GM18868 (cell line): ENCODE measurements around the gene AQP12A.
"Not testable (repeated sequence)": the region's sequence is repeated elsewhere in the genome, so short reads cannot be mapped to it uniquely, and the experiment has no call there.

Source experiments
- ATAC-seq: cut with Tn5 transposase; IDR thresholded peaks from one replicate; pipeline ENCODE4 v1.9.1; 2021; ENCODE audit warnings: mild to moderate bottlenecking, moderate library complexity; ENCODE audit not compliant: unreplicated experiment

Gene AQP12A, protein sequence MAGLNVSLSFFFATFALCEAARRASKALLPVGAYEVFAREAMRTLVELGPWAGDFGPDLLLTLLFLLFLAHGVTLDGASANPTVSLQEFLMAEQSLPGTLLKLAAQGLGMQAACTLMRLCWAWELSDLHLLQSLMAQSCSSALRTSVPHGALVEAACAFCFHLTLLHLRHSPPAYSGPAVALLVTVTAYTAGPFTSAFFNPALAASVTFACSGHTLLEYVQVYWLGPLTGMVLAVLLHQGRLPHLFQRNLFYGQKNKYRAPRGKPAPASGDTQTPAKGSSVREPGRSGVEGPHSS

GRCh38 chr2:240691631-240692420 lies at the start of gene AQP12A:
TSS of gene AQP12A (plus strand) at chr2:240691866. CDS start at chr2:240691914, 48 bp downstream.
- not testable (repeated sequence) for ATAC-seq

DNA sequence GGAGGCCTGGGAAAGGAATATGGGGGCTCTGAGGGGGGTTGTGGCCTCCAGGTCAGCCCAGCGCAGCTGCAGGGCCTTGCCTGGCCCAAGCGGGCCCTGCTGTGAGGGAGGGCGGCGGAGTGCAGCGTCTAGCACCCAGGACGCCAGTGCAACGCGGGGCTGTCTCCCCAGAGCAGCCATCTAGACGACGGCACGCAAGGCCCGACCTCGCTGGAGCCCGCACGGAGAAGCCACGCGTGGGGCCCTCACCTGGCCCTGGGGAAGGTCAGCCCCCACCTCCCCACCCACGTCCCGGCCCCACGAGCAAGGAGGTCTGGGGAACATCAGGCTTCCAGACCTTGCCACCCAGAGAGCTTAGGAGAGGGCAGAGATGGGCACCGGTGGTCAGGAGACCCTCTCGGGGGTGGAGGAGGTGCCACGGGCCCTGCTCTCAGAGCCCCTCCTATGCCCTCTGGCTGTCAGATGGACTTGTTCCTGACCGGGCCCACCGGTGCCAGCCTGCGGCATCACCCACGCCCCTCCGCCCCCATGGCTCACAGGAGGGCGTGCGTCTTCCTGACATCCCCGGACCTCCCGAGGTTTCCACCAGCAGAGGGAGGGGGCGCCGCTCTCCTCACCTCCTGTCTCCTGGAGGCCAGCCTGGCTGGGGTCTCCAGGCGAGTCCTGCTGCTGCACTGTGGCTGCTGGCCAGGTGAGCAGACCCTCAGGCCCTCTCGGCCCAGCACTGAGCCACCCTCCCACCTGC lies 49.4 kb upstream of the AQP12A start:
- no peak for ATAC-seq

DNA sequence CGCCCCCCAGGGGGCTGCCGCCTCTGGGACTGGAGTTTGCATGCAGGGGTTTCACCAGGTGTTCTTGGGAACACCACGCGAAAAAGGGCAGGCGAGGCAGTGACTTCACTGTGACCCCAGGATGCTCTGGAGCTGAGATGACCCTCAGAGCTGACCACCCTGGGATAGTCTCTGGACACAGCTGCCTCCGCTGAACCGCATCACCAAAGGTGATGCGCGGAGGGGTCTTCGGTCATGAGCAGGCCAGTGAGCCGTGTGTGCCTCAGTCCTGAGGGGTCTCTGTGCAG lies 48.9 kb upstream of the AQP12A start:
- ATAC-seq: no peak

DNA sequence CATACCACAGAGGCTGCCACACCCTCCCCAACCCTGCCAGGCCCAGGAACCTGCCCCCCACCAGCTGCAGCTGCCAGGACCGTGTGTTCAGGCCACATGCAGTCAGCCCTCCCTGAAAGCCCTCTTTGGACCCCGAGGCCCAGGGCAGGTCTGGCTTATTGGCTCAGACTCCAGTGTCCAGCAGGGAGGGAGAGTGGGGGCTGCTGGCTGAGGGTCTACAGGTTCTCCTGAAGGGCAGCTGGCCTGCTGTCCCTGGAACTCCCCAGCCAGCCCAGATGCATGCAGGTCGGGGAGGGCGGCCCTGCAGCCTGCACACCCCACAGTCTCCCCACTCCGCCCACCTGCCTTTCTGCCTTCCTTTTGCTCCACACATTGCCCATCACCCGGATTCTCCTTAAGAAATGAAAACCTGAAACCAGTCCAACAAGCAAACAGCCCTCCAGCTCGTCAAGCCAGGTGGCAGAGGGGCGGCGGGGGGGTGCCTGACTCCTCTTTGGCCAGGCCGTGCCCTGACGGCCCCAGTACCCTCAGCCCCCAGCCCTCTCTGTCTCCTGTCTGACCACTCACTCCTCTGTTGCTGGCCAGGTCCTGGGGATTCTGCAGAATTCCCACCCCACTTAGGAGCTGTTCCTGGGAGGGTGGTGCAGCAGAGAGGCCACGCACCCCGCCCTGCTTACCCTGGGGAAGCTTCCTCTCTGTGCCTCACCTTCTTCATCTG lies 48.4 kb upstream of the AQP12A start:
- ATAC-seq: no peak

- no peak for ATAC-seq
Measured at GRCh38 chr2:240643811-240644150, 47.9 kb upstream of the AQP12A start.

DNA sequence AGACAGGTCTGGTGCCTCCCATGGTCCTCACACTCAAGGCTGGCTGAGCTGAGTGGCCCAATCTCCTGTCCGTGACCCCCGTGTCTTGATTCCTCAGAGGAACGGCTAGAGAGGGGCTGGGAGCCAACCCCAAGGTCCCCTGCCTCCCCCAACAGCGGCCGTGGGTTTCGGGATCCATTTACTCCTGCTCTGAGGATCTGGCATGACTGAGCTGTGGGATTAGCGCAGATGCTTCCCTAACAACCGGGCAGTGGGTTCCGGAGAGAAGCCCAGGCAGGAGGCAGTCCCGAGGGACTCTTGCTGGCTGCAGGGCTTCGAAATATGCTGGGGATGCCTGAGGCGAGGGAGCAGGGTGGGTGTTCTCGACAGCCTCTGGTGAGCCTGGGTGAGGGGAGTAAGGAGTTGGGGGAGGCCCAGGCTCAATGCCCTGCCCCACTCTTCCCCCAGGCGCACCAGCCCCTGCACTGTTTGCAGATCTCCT lies 47.5 kb upstream of the AQP12A start:
- no peak for ATAC-seq

- no peak for ATAC-seq
Measured at GRCh38 chr2:240644859-240645301, 46.8 kb upstream of the AQP12A start.

DNA sequence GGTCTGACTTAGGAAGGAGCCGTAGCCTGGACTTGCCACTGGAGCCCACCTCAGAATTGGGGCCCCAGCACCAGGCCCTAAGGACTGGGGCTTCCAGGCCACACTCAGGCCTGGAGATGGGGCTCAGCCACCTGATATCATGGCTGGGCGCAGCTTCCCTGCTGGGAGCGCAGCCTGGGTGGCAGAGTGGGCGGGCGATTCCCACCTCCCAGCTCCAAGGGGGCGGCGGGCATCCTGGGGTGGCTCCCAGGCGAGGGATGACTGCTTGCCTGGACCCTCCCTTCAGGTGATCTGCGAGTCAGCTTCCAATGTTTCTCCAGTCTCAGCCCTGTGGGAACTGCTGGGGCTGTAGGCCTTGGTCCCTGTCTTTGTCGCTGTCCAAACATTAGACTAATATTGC lies 46.3 kb upstream of the AQP12A start:
- ATAC-seq: no peak

DNA sequence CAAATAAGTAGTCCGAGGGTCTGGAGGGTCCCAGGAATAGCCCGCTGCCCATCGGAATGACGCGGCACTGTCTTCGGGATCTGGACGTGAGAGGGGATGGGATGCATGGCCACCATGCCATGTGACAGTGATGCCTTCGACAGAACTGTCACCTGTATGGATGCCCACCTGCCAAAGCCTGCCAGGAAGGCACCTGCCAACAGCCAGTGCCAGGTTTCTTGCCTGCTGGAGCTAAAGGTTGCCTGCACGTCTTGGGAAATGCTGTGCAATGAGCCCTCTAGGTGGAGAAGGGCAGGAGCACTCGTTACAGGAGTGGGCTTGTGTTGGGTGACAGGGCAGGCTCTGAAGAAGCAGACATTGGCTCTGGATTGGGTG lies 45.9 kb upstream of the AQP12A start:
- no peak for ATAC-seq

DNA sequence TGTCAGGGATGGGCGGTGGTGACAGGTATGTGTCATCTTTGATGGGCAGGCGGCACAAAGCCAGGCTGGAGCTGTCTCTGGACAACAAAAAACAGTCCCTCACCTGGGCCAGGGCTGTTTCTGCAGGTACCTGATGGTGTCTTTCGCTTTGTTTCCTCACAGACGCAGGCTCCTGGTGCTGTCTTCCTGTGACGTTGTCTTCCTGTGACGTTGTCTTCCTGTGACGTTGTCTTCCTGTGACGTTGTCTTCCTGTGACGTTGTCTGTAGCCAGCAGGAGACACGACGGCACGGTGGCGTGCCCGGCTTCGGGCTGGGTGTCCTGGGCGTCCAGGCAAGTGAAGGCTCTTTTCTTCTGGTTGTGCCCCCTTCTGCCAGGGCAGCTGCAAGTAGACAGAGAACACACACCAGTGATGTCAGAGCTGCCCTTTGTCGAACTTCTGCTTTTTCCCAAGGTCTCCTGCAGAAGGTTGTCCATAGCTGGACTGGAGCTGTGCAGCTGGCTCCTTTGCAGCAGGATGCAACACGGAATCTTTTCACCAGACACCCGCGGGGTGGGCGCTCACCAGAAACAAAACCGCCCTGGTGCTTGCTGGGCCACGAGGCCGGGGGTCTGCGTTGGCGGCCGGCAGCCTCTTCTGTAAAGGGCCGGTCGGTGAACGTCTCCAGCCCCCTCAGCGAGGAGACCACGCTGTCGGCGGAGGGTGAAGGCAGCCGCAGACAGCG lies 45.3 kb upstream of the AQP12A start:
- ATAC-seq: no peak

- no peak for ATAC-seq
Measured at GRCh38 chr2:240646900-240647502, 44.7 kb upstream of the AQP12A start.

DNA sequence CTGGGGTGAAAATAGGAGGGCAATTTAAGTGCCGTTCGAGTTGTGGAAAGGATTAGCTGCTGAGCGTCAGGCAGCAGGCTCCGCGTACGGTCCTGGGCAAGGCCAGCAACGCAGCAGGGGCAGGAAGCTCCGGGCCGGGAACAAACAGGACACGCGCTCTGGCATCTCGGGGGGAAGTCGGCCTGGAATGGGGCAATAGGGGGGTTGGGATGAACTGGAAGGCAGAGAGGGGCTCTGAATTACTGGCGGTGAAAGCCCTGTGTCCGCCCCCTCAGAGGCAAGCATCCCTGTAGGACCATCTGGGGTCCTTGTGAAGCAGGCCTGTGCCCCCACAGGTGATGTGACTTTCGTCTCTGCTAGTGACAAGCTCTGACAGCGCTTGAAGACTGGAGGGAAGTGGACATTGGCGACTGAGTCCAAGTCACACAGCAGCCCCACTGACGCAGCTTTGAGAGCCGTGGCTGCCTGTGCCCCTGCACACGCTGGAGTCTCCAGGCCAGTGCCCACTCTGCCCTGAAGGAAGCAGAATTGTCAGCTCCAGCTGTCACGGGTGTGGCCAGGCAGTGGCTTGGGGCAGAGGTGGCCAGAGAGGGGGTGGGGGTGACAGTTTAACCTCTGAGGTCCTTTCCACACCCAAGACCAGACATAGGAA lies 44.0 kb upstream of the AQP12A start:
- no peak for ATAC-seq

GRCh38 chr2:240648155-240648649 lies 43.5 kb upstream of the AQP12A start:
- no peak for ATAC-seq

- ATAC-seq: no peak
Measured at GRCh38 chr2:240648650-240649275, 42.9 kb upstream of the AQP12A start.

DNA sequence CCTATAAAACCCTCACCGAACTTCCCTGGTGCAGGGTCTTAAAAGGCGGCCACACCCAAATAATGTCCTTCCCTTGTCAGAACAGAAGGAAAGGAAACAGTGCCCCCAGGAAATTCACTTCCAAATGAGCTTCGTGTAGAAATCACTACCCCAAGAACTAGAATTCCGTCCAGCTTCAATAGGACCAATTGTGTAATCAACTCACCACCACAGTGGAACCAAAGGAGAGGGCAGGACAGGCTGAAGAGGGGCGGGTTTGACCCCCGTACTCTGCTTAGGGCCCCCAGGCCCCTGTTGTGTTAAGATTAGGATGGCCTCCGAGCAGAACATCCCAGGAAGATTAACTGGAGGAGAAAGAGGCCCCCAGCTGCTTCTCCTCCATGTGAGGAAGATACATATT lies 42.3 kb upstream of the AQP12A start:
- ATAC-seq: no peak

GRCh38 chr2:240650254-240650965 lies 41.3 kb upstream of the AQP12A start:
- ATAC-seq: no peak

DNA sequence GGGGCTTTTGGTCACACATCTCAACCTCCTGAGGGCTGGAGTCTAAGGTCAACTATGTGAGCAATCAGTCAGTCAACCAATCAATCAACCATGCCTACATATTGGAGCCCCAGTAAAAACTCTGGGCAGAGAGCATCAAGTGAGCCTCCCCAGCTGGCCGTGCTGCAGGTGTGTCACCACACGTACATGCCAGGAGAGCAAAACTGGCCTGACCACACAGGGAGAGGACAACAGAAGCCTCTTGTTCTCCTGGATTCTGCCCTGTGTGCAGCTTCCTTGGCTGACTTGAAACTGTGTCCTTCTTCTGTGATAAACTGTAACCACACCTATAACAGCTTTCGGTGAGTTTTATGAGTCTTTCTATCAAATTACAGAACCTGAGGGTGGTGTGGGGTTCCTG lies 40.5 kb upstream of the AQP12A start:
- no peak for ATAC-seq
